LNCAP (cell line): ENCODE measurements around the gene ARAP2.

Experiments
- CTCF ChIP-seq: fragments of 450-650 bp; IDR thresholded peaks from 2 replicates; pipeline ENCODE4 v1.5.1; 2017; ENCODE audit warnings: mild to moderate bottlenecking

Gene ARAP2

GRCh38 chr4:36254371-36254770 lies 10.1 kb upstream of the ARAP2 start:
- no peak for TF ChIP-seq CTCF

GRCh38 chr4:36251983-36252382 lies 7.7 kb upstream of the ARAP2 start:
- no peak for TF ChIP-seq CTCF

GRCh38 chr4:36249610-36250009 lies 5.3 kb upstream of the ARAP2 start:
- no peak for TF ChIP-seq CTCF

- no peak for TF ChIP-seq CTCF
Observed at GRCh38 chr4:36243355-36244256, 708 bp downstream of the ARAP2 start.

GRCh38 chr4:36242629-36243354 lies 1.5 kb downstream of the ARAP2 start:
- no peak for TF ChIP-seq CTCF

GRCh38 chr4:36241771-36242170 lies 2.5 kb downstream of the ARAP2 start:
- no peak for TF ChIP-seq CTCF

GRCh38 chr4:36237366-36238313 lies 6.7 kb downstream of the ARAP2 start:
- TF ChIP-seq CTCF, result no peak
